HepG2 (cell line): ENCODE results near the gene GAREM1. TPM values are rescaled to one million over a fixed set of nuclear protein-coding genes. Genes with fewer than 3 reads are reported as not detected.

Experiments
- ATAC-seq: fragments of 200-7000 bp; cut with Tn5 transposase; 3 replicates; pipeline ENCODE4 v1.9.1; 2020; ENCODE audit warnings: mild to moderate bottlenecking, moderate library complexity
- BruUV-seq: library from RNA; stranded (reverse); fragments of 400-500 nt; replicated peaks from 2 replicates; lab custom pipeline; 2021; lab: Mats Ljungman, UMichigan
- CTCF ChIA-PET: fragments of 300-600 bp; formaldehyde crosslinking; extraction: SDS; loops from one replicate; lab custom pipeline; 2021; ENCODE audit warnings: low total read pairs, inconsistent platforms, low intra/inter-chr PET ratio; lab: Yijun Ruan, JAX
- POLR2A ChIA-PET: fragments of 350-600 bp; sonication (Branson Sonifier 250); formaldehyde crosslinking; loops from one replicate; lab custom pipeline; 2020; ENCODE audit warnings: antibody characterized with exemption, inconsistent platforms; lab: Yijun Ruan, JAX
- DNase-seq: peaks from one replicate; pipeline ENCODE4 v3.0.0-alpha.2; 2015; ENCODE audit warnings: low spot score
- FAIRE-seq: peaks from 3 replicates; lab custom pipeline; 2011; peaks lifted over from hg19 to GRCh38; lab: Jason Lieb, UNC
- H2AFZ ChIP-seq: one replicate; pipeline ENCODE4 v1.6.1; 2011; ENCODE audit warnings: low read length, inconsistent platforms
- H3K27ac ChIP-seq: fragments of 300-600 bp; 3 replicates; pipeline ENCODE4 v1.8.0; 2011; ENCODE audit warnings: mixed run types, mild to moderate bottlenecking, mixed read lengths, low read length, inconsistent platforms; ENCODE audit not compliant: insufficient read depth; ENCODE audit errors: extremely low read length
- H3K27me3 ChIP-seq, 2 experiments: fragments of 200-600 bp in 1 of 2; 2 replicates in 1 of 2; 3 replicates in 1 of 2; pipeline versions ENCODE4 v1.6.0 to v1.8.0; 2011; ENCODE audit warnings: low read length in 2 of 2, mild to moderate bottlenecking in 2 of 2, moderate library complexity in 2 of 2, inconsistent platforms in 1 of 2; ENCODE audit not compliant: insufficient read depth in 2 of 2, control insufficient read depth in 1 of 2
- H3K36me3 ChIP-seq, 2 experiments: fragments of 200-600 bp in 1 of 2; replicated peaks in 1 of 2; 2 replicates in 1 of 2; 3 replicates in 1 of 2; pipeline versions ENCODE4 v1.5.1 to v1.8.0; 2011; ENCODE audit warnings: low read length in 2 of 2, inconsistent platforms in 1 of 2; ENCODE audit not compliant: insufficient read depth in 2 of 2, control insufficient read depth in 1 of 2
- H3K4me1 ChIP-seq: 2 replicates; pipeline ENCODE4 v1.5.1; 2012; ENCODE audit warnings: low read length, inconsistent platforms; ENCODE audit not compliant: insufficient read depth
- H3K4me2 ChIP-seq: 2 replicates; pipeline ENCODE4 v1.6.0; 2011; ENCODE audit warnings: low read depth, low read length, inconsistent platforms
- H3K4me3 ChIP-seq, 3 experiments: fragments of 200-600 bp in 1 of 3; sonication (generic), shearing (Covaris generic) in 1 of 3; replicated peaks in 1 of 3; 2 replicates each; pipeline ENCODE4 v1.5.1; 2011 to 2016; ENCODE audit warnings: low read length in 3 of 3, inconsistent platforms in 2 of 3, low read depth in 2 of 3, mild to moderate bottlenecking in 2 of 3, control low read depth in 1 of 3, mixed read lengths in 1 of 3; ENCODE audit not compliant: insufficient read depth in 1 of 3
- H3K79me2 ChIP-seq: one replicate; pipeline ENCODE4 v1.6.1; 2011; ENCODE audit warnings: low read length, inconsistent platforms; ENCODE audit not compliant: insufficient read depth
- H3K9ac ChIP-seq: 2 replicates; pipeline ENCODE4 v1.6.0; 2011; ENCODE audit warnings: mild to moderate bottlenecking, low read depth, low read length, inconsistent platforms; ENCODE audit not compliant: insufficient read depth
- H3K9me3 ChIP-seq: 2 replicates; pipeline ENCODE4 v1.5.1; 2012; ENCODE audit warnings: mild to moderate bottlenecking, low read length
- H4K20me1 ChIP-seq: 2 replicates; pipeline ENCODE4 v1.6.0; 2011; ENCODE audit warnings: inconsistent platforms, mild to moderate bottlenecking, low read length, moderate library complexity; ENCODE audit not compliant: insufficient read depth
- DNMT1 ChIP-seq: sonication (generic); formaldehyde crosslinking; IDR thresholded peaks from 2 replicates; pipeline ENCODE4 v1.5.1; 2020; ENCODE audit warnings: mild to moderate bottlenecking, missing genetic modification reagents
- MIER3 ChIP-seq: IDR thresholded peaks from 2 replicates; pipeline ENCODE4 v1.6.1; 2016; ENCODE audit warnings: missing compliant biosample characterization, borderline replicate concordance
- NFRKB ChIP-seq: fragments of 450-650 bp; IDR thresholded peaks from 2 replicates; pipeline ENCODE4 v1.6.1; 2017
- SP2 ChIP-seq: sonication (generic); formaldehyde crosslinking; IDR thresholded peaks from 2 replicates; pipeline ENCODE4 v1.5.1; 2020; ENCODE audit warnings: mild to moderate bottlenecking, missing genetic modification reagents
- TCF7 ChIP-seq: sonication (generic); IDR thresholded peaks from 2 replicates; pipeline ENCODE4 v1.6.1; 2016; ENCODE audit warnings: antibody characterized with exemption, low read depth
- ZNF564 ChIP-seq: sonication (generic); formaldehyde crosslinking; IDR thresholded peaks from 2 replicates; pipeline ENCODE4 v1.8.1; 2023; ENCODE audit warnings: mild to moderate bottlenecking, missing genetic modification reagents
- ZNF768 ChIP-seq: sonication (generic); formaldehyde crosslinking; IDR thresholded peaks from 2 replicates; pipeline ENCODE4 v1.4.0; 2020; ENCODE audit warnings: missing genetic modification reagents
- WGBS: methylation state at CpG from one replicate; pipeline ENCODE4 v1.1.6; 2017; ENCODE audit warnings: low lambda C conversion rate; 5-methylcytosine and 5-hydroxymethylcytosine counted together
- in situ Hi-C: cut with HindIII; loops from 2 replicates; pipeline ENCODE4 v1.10.0; 2017; ENCODE audit warnings: low pct_unique_long_range_greater_than_20kb; ENCODE audit not compliant: extremely low pct_ligation_motif_present
- intact Hi-C: fragments of 100-400 bp; cut with micrococcal nuclease; formaldehyde crosslinking; loops from one replicate; pipeline ENCODE4 v1.10.0; 2022; ENCODE audit not compliant: unreplicated experiment
- polyA plus RNA-seq, 8 experiments: library from polyadenylated mRNA; depleted of rRNA in 3 of 8; stranded (reverse) in 7 of 8; unstranded in 1 of 8; fragments of >200 nt; fragmentation: Illumina TruSeq in 4 of 8; extraction: Trizol in 4 of 8; gene quantifications; 2 replicates each; pipeline versions ENCODE4 v1.2.1 to v1.2.3, GENCODE V29; 2011 to 2016; ENCODE audit warnings: low read depth in 4 of 8, missing spikeins in 1 of 8, mixed read lengths in 1 of 8; ENCODE audit not compliant: insufficient read depth in 1 of 8
- total RNA-seq, 5 experiments: library from RNA; depleted of rRNA; stranded (reverse); fragments of >200 nt; fragmentation: Illumina TruSeq; extraction: Trizol; gene quantifications; 2 replicates each; pipeline ENCODE4 v1.2.3, GENCODE V29; 2016; ENCODE audit warnings: low read depth in 1 of 5
- TF ChIP-seq, protein P1 (sequence below): sonication (generic); formaldehyde crosslinking; IDR thresholded peaks from 2 replicates; pipeline ENCODE4 v1.5.0; 2020; ENCODE audit warnings: mild to moderate bottlenecking, low read depth, missing genetic modification reagents, borderline replicate concordance
- TF ChIP-seq, protein P2 (sequence below): IDR thresholded peaks from 2 replicates; pipeline ENCODE4 v1.4.0; 2020; ENCODE audit warnings: mild to moderate bottlenecking, missing genetic modification reagents

The GAREM1 gene
- total and polyA plus RNA-seq, 2 of the 13 experiments (the other 11 are each of a cell fraction or from before 2014, with no cell fraction given): 2.5 to 2.9 TPM

DNA sequence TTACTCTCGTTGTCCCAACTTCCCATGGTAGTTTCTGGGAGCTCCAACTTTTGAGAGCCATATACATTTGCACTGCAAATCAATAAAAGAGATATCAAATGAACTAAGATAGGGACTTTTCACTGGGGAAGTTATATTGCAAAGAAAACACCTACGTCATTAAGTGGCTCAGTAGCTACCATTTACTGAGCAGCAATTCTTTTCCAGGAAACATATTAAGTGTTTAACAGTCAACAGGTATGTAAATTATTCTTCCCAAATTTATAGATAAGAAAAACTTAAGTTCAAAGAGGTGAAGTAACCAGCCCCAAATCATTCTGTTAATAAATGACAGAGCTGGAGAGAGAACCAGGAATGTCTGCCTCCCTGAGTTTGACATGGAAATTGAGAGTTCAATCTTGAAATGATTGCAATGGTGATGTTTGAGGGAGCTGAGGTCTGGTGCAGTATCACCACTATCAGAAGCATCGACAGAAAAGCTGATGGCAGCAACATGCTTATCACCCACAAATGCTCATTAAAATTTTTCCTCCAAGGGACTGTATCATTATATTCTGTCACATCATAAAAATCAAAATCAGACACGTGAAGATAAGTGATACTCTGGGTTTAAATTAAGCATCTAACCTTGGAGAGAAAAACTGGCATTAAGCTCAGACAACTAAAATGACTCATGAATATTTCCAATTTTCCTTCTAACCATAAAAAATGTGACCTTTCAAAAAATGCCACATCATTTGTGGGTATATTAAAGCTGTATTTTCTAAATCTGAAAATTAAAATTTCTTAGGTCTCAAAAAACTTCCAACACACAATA, 43.4 kb downstream of the GAREM1 start:
- FAIRE-seq: no peak
- Histone ChIP-seq H4K20me1 (no peaks in the 10 kb centered on the region), H3K9me3 (no peaks in the 10 kb centered on the region), H3K4me1 (peaks cover 24% of the 10 kb centered on the region), H3K9ac (no peak overlapping the region), H3K4me2 (no peak overlapping the region), H3K27ac (no peak overlapping the region), H3K27me3 (no peaks in the 10 kb centered on the region), H2AFZ (no peak overlapping the region), H3K4me3 (no peak overlapping the region), H3K36me3 (no peaks in the 10 kb centered on the region), H3K79me2 (no peaks in the 10 kb centered on the region)
- ATAC-seq: peak; percentile 36; the same call in 1 of the 3 replicates
- intact Hi-C loops (loop anchor here (5.0 kb wide), 1 partner anchor 55 kb away; no protein-coding TSS in a partner anchor), in situ Hi-C loops (no loop called here)
- 67% methylated on average over 4 of the region's 4 CpGs for WGBS
- CTCF ChIA-PET: no interaction called here
- TF ChIP-seq TCF7: 0 out of 2 replicates have a peak, but pooled peaks have one; percentile 12
- TF ChIP-seq DNMT1 (CRISPR knock-in tag): no peak
- POLR2A ChIA-PET: no interaction called here
- BruUV-seq: no TSS peak
- DNase-seq: peak; percentile 20

DNA sequence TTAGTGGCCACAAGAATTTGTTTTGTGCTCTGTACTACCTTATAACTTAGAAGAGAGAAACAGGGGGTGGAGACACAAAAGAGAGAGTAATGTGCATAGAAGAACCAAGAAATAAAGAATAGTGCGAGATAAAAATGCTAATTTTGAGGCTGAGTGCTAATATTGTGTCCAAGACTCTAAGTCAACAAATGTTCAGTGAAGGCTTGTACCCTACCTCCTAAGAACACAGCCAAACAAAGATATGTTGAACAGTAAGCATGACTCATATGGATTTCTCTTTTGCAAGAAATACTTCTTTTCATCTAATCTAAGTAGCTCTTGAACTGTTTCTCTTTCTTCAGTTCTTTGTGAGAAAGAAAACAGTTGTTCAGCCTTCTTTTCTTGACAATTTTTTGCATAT, 45.2 kb downstream of the GAREM1 start:
- Histone ChIP-seq H4K20me1 (no peaks in the 10 kb centered on the region), H3K27me3 (no peaks in the 10 kb centered on the region), H3K4me3 (no peak overlapping the region), H3K9me3 (no peaks in the 10 kb centered on the region), H3K4me1 (peaks cover 24% of the 10 kb centered on the region), H3K27ac (no peak overlapping the region), H3K36me3 (no peaks in the 10 kb centered on the region), H3K4me2 (no peak overlapping the region), H3K9ac (no peak overlapping the region), H3K79me2 (no peaks in the 10 kb centered on the region), H2AFZ (no peak overlapping the region)
- in situ Hi-C loops: no loop called here
- no peak for FAIRE-seq
- ChIA-PET CTCF (no interaction called here), POLR2A (no interaction called here)
- 70% methylated on average over 1 of the region's 1 CpG for WGBS
- no peak for TF ChIP-seq ZNF564 (CRISPR knock-in tag)
- TF ChIP-seq, protein P1, sequence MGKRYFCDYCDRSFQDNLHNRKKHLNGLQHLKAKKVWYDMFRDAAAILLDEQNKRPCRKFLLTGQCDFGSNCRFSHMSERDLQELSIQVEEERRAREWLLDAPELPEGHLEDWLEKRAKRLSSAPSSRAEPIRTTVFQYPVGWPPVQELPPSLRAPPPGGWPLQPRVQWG (CRISPR knock-in tag): no peak
- TF ChIP-seq, protein P2, sequence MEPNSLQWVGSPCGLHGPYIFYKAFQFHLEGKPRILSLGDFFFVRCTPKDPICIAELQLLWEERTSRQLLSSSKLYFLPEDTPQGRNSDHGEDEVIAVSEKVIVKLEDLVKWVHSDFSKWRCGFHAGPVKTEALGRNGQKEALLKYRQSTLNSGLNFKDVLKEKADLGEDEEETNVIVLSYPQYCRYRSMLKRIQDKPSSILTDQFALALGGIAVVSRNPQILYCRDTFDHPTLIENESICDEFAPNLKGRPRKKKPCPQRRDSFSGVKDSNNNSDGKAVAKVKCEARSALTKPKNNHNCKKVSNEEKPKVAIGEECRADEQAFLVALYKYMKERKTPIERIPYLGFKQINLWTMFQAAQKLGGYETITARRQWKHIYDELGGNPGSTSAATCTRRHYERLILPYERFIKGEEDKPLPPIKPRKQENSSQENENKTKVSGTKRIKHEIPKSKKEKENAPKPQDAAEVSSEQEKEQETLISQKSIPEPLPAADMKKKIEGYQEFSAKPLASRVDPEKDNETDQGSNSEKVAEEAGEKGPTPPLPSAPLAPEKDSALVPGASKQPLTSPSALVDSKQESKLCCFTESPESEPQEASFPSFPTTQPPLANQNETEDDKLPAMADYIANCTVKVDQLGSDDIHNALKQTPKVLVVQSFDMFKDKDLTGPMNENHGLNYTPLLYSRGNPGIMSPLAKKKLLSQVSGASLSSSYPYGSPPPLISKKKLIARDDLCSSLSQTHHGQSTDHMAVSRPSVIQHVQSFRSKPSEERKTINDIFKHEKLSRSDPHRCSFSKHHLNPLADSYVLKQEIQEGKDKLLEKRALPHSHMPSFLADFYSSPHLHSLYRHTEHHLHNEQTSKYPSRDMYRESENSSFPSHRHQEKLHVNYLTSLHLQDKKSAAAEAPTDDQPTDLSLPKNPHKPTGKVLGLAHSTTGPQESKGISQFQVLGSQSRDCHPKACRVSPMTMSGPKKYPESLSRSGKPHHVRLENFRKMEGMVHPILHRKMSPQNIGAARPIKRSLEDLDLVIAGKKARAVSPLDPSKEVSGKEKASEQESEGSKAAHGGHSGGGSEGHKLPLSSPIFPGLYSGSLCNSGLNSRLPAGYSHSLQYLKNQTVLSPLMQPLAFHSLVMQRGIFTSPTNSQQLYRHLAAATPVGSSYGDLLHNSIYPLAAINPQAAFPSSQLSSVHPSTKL: 0 out of 2 replicates have a peak, but pooled peaks have one; percentile 25
- TF ChIP-seq ZNF768: no peak
- TF ChIP-seq SP2 (CRISPR knock-in tag): no peak
- no peak for TF ChIP-seq MIER3 (CRISPR knock-in tag)
- TF ChIP-seq NFRKB: no peak
- intact Hi-C loops: loop anchor here (5.0 kb wide), 1 partner anchor 53 kb away; no protein-coding TSS in a partner anchor
- DNase-seq: peak; percentile 16
- BruUV-seq: no TSS peak
- ATAC-seq: peak; percentile 35; the same call in 2 of the 3 replicates
